Measurements from ENCODE around the gene STEAP4.

Gene STEAP4

DNA sequence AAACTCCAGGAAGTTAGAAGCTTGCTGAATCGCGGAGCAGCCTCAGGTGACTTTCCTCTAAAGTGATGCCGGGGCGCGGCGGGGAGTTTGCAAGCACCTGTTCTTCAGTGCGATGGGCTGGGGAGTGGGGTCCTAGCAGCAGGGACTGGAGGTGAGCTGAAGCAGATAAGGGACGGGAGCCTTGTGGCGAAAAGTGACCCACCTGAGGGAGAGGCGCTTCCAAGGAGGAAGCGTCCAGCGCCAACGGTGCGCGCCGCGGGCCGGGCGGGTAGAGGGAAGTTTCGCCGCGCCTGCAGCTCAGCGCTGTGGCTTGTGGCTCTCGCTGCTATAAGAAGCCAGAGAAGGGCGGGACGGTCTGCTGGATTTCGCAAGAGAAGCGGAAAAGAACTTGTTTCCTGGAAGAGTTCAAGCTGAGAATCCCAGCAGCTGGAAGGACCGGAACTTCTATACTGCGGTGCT, at the start of gene STEAP4:
STEAP4 (minus strand) TSS at position 305 of the 459 bp plus-strand sequence. CDS start 22,625 bp downstream, outside the sequence.
- peak; percentile 46 for DNase-seq (ENCODE audit: low spot score)

DNA sequence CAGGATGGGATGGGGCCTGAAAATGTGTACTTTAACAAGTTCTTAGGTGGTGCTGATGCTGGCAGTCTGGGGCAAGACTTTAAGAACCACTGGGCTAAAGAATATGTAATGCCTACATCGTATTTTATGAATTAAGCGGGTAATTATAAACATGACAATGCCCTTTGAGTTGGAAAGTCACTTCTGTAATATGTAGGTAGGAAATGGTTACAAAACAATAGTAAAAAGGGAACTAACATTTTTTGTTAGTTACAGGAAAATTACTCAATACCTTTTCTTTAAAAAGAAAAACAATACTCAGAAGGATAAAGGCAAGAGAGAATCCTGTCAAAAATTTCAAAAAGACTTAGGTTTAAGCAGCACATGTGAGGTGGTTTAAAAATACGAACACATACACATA, 48.3 kb upstream of the STEAP4 start:
- DNase-seq (ENCODE audit: low spot score), result no peak

DNA sequence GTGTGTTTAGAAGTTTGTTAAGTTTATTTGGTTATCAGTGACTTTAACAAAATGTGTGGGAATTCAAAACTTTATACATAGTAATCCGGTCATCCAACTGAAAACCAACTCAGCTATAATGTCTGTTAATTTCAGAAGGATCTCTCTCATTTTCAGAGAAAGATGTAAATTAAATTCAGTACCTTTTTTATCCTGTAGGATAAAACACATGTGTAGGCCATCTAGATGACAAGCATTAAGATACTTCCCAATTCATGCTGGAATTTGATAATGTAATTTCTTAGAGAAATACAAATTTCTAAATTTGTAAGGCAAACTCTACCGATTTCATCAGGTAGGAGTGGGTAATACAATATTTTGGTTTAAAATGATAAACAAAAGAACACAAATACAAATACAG, 43.4 kb upstream of the STEAP4 start:
- no peak for DNase-seq (ENCODE audit: low spot score)

DNA sequence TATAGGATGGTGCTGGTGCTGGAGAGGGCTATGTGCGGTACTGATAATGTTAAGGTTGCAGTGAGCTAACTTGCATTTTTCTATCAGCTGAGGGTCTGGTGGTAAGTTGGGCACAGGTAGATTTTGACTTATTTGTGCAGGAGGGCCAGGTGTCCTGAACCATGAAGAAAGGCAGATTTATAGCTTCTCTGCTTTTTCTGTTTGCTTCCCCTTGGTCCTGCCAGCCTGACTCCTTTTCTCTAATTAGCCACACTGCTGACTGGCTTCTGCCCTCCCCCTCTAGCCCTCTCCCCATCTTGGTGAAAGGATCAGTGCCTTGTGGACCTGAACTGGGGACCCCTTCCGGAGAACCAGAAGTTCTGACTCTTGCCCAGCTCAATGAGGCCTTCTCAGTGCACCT, 40.8 kb upstream of the STEAP4 start:
- DNase-seq (ENCODE audit: low spot score), result no peak

- DNase-seq (ENCODE audit: low spot score), result no peak
Measured at GRCh38 chr7:88347090-88347489, 40.4 kb upstream of the STEAP4 start.

- DNase-seq (ENCODE audit: low spot score), result no peak
Measured at GRCh38 chr7:88346357-88346756, 39.7 kb upstream of the STEAP4 start.

DNA sequence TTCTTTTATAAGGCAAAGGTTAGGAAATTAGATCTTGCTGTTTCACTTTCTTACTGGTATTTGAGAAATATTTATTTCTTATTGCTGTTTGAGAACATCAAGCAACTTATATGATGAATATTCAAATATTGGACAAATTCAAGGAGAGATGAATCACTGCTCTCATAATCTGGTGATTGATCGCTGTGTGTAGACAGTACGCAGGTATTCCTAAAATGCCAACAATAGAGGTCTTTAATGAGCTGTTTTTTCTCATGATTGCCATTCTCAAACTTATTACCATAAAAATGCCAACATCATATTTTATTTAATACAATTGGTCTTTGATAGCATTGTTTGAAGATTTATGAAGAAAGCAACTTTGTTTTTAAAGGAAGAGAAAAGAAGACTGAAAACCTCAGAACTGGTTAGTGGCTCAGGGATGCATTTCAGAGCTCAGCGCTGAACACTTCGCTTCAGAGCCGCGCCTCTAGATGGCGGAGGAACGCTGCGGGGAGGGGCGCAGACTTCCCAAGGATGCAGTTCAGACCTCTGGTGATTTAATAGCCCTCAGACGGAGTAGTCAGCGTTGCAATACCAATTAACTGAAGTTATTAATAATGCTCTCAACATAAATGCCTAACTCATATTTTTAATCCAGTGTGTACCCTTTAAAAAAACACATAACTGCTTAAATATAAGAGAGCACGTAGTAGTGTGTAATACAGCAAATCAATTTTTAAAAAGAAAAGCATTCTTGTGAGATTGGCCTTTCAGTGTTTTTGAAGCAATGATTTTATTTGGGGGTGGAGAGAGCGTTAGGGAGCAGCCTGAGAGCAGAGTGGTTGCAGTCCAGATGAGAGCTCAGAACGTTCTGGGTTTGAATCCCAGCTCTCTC, 38.5 kb upstream of the STEAP4 start:
- peak; percentile 39 for DNase-seq (ENCODE audit: low spot score)

DNA sequence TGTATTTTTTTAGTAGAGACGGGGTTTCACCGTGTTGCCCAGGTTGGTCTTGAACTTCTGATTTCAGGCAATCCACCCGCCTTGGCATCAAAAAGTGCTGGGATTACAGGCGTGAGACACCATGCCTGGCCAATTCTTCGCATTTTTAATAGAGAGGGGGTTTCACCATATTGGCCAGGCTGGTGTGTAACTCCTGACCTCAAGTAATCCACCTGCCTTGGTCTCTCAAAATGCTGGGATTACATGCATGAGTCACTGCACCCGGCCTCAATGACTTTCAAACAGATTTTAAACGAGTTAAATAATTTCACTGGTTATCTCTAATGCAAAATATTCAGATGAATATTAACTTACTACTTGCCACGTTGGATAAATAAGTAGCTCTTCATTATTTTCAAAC, 37.6 kb upstream of the STEAP4 start:
- DNase-seq (ENCODE audit: low spot score), result no peak

DNA sequence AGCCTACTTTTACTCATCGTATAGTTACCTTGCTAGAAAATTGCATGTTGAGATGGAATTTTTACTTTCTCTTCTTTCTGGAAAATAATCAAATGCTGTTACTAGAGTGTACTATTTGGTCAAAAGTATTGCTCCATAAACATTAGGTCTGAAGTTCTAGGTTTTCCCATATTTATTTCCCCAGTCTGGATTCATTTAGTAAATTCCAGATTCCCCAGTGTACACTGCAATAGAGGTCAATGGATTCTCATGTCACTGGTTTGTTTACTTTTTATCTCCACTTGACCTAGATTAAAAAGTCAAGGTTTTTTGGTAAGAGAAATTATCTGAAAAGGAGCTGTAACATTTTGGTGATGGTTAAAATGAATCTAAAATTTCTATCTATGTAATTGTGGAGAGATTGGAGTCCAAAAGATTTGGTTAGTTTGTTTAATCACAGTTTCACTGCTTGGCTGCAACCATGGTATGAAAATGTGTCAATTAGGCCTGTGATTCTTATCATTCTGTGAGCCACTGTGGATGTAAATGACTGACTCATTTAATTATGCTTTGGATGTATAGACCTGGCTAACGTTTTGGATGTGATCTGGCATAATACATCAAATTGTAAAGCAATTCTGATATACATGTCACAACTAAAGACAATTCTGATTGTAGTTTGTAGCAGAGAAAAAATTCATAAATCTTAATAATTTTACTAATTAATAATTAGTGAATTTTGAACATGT, 32.7 kb upstream of the STEAP4 start:
- no peak for DNase-seq (ENCODE audit: low spot score)

DNA sequence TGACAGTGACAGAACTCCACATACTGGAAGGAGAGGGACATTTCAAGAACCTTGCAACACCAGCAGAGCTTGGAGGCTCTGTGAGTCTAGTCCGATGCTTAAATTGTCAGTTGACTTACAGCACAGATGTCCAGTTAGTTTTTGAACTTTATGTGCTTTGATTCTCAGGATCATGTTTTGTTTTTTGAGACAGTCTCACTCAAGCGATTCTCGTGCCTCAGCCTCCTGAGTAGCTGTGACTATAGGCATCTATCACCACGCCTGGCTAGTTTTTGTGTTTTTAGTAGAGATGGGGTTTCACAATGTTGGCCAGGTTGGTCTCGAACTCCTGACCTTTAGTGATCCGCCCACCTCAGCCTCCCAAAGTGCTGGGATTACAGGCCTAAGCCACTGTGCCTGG, 31.8 kb upstream of the STEAP4 start:
- DNase-seq (ENCODE audit: low spot score), result no peak

GRCh38 chr7:88337572-88337971, 30.9 kb upstream of the STEAP4 start:
- DNase-seq (ENCODE audit: low spot score), result no peak

DNA sequence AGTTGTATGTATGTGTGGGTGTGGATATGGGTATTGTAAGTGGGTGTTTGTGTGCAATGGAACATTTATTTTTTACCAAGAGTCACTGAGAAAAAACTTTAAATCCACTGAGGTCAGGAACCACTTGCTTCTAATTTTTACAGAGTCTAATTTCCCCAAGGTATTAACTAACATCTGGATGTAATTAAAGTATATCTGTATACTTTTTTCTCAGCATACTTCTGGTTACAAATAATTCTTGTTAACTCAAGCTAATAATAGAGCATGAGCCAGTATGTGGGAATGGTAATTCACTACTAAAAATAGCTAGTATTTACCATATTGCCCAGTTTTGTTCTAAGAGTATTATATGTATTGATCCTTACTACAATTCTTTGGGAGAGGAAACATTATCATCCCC, 24.6 kb upstream of the STEAP4 start:
- no peak for DNase-seq (ENCODE audit: low spot score)

DNA sequence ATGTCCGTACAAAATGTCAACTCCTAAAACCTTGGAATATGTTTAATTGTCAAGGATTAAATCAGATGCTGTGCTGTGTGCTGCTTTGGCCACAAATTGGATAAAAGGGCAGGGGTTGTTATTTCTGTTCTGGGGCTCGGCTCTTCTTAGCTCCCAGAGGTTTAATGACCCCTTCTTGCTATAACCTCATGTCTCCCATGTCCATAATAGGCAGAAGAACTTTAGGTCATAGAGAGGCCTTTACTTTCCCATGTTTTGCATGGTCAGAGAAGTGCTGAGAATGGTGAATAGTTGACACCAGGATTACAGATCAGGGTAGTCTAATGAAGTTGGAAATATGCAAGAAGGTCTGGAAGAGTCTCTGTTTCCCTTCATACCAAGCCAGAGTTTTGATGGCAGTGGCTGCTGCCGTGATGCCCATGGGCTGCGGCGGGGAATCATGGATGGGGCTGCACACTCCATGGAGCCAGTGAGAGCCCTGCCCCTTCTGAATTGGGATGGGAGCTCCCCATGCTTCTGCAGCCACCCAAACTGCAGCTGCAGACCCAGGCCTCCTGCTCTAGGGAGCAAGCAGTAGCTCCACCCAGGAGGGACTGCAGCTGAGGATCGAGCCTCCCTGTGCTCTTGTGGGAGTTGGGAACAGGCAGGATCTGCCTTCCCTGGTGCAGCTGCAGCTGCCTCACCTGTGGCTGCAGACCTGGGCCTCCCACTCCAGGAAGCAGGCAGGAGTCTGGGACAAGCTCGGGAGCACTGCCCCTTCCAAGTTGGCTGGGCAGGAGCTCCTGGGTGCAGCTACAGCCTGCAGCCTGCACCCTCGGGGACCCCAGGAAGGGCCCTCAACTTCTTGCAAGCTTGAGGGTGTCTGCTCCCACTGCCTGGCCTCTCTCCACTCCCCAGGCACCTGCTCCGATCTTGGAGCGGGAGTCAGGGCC, 23.1 kb upstream of the STEAP4 start:
- DNase-seq (ENCODE audit: low spot score), result no peak

GRCh38 chr7:88328787-88329186, 22.1 kb upstream of the STEAP4 start:
- DNase-seq (ENCODE audit: low spot score), result no peak

GRCh38 chr7:88324699-88325098, 18.0 kb upstream of the STEAP4 start:
- DNase-seq (ENCODE audit: low spot score), result no peak

GRCh38 chr7:88322151-88322550, 15.5 kb upstream of the STEAP4 start:
- DNase-seq (ENCODE audit: low spot score), result peak; percentile 71

- DNase-seq (ENCODE audit: low spot score), result no peak
Measured at GRCh38 chr7:88321694-88322093, 15.0 kb upstream of the STEAP4 start.

GRCh38 chr7:88318196-88318595, 11.5 kb upstream of the STEAP4 start:
- DNase-seq (ENCODE audit: low spot score), result no peak

DNA sequence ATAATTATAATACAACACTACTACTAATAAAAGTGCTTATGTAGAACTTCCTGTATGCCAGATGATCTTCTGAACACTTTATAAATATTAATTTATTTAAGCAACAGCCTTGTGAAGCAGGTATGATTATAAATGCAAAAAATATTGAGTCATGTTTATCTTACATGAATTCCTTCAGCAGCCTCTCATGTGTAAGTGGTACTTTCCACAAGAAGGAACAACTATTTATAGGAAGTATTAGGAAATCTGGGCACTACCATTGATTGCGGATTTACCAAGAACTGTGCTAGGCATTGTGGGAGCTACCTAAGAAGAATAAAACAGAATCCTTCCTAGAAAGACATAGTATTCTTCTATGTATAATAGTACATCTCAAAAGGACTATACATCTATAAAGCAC, 10.7 kb upstream of the STEAP4 start:
- DNase-seq (ENCODE audit: low spot score), result peak; percentile 37

- no peak for DNase-seq (ENCODE audit: low spot score)
Measured at GRCh38 chr7:88316456-88316855, 9.8 kb upstream of the STEAP4 start.

DNA sequence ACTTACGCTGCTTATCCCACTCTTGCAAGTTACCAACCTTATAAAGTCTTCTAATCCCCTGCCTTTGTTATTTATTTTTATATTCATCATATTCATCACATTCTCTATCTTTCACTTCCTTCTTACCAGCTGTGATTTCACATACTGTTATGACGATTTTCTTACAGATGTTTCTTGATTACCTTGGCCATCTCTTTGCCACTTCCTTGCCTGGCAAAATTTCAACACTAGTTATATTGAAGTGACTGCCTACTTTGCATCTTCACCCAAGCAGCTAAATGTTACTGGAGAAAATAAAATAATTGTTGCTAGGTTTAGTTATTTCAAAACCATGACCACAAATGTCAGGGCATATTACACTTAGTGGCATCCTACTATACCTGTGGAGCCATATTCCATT, 8.8 kb upstream of the STEAP4 start:
- DNase-seq (ENCODE audit: low spot score), result no peak

DNA sequence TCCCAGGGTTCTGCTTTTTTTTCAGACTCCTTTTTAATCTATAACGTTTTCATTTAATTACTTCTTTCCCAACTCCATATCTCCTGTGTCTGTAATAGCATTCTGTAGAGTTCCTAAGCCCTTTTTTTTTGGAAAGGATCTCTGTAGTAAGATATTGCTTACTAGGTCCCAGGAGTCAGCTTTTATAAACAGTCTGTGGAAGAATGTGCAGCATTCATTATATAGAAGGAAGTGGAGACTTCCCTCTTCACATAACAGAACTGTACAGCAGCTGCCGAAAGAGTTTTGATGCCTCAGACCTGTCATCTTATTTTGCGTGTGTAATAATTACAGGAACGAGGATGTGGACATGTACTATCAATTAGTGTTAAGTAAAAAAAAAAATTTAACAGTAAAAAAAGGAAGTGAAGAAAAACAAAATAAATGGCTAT, 7.4 kb upstream of the STEAP4 start:
- peak; percentile 20 for DNase-seq (ENCODE audit: low spot score)

Measured in pons (tissue), 1 donor.